Nephron (organoid): ENCODE data around the gene NELFA.
A peak's percentile ranks its signal among the peaks of the same experiment; 100 is the strongest.

Experiments used
- H3K27ac Mint-ChIP-seq, 3 experiments: 2 replicates each; pipeline ENCODE4 v1.8.0; 2020; ENCODE audit warnings: mixed read lengths in 3 of 3, mild to moderate bottlenecking in 2 of 3, moderate library complexity in 1 of 3
- H3K27me3 Mint-ChIP-seq: 2 replicates; pipeline ENCODE4 v1.8.0; 2021; ENCODE audit warnings: low read depth, mild to moderate bottlenecking, moderate library complexity, mixed read lengths
- H3K36me3 Mint-ChIP-seq: 2 replicates; pipeline ENCODE4 v1.8.0; 2020; ENCODE audit warnings: low read depth, mixed read lengths
- H3K4me1 Mint-ChIP-seq: 2 replicates; pipeline ENCODE4 v1.8.0; 2020; ENCODE audit warnings: mixed read lengths
- H3K4me3 Mint-ChIP-seq, 3 experiments: 2 replicates each; pipeline ENCODE4 v1.8.0; 2020; ENCODE audit warnings: mild to moderate bottlenecking in 3 of 3, mixed read lengths in 3 of 3, moderate library complexity in 2 of 3
- H3K9me3 Mint-ChIP-seq: 2 replicates; pipeline ENCODE4 v1.8.0; 2020; ENCODE audit warnings: mixed read lengths
- TF ChIP-seq, protein P1 (sequence below), 3 experiments: fragments of 200-600 bp; sonication (generic); IDR thresholded peaks; one replicate each; pipeline ENCODE4 v1.5.0; 2021; ENCODE audit warnings: antibody characterized with exemption in 3 of 3; ENCODE audit not compliant: unreplicated experiment in 3 of 3

The NELFA gene

DNA sequence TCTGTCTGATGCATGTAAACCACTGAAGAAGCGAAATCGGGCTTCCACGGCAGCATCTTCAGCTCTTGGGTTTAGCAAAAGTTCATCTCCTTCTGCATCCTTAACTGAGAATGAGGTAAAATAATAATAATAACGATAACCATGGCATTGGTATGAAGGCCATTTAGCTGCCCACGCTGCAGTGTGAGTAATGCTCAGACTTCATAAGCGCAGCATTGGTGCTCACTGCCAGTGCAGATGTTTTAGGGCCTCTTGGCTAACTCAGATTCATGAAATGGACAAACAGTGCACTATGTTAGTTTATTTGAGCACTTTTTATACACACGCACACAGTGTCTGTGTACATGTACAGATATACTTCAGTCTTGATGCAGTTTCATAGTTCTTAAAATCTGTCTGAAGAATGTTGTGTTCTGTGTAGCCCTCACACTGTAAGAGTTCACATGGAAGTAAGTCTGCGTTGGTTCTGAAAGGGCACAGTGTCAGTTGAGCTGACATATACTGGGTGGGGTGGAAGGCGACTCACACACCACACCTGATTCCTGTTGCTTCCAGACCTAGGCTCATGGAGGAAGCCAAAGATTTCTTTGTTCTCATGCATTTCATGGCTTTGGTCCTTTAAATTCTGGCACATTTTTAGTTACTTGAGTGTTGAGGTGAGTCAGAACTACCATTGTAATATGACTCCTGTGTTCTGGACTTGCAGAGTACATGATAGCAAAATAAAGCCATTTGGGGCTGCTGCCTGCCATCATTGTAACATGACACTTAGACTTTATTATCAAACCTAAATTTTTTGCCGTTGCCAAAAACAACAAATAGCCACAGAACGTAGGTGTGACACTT, 68.9 kb downstream of the NELFA start:
- Mint-ChIP-seq H3K9me3 (no peaks in the 10 kb centered on the region), H3K27ac (peak overlapping the region; percentile 46 to 68 (median 59)), H3K27me3 (no peaks in the 10 kb centered on the region), H3K36me3 (peaks cover 35% of the 10 kb centered on the region), H3K4me1 (peaks cover 5% of the 10 kb centered on the region), H3K4me3 (no peak overlapping the region)
- TF ChIP-seq, protein P1, sequence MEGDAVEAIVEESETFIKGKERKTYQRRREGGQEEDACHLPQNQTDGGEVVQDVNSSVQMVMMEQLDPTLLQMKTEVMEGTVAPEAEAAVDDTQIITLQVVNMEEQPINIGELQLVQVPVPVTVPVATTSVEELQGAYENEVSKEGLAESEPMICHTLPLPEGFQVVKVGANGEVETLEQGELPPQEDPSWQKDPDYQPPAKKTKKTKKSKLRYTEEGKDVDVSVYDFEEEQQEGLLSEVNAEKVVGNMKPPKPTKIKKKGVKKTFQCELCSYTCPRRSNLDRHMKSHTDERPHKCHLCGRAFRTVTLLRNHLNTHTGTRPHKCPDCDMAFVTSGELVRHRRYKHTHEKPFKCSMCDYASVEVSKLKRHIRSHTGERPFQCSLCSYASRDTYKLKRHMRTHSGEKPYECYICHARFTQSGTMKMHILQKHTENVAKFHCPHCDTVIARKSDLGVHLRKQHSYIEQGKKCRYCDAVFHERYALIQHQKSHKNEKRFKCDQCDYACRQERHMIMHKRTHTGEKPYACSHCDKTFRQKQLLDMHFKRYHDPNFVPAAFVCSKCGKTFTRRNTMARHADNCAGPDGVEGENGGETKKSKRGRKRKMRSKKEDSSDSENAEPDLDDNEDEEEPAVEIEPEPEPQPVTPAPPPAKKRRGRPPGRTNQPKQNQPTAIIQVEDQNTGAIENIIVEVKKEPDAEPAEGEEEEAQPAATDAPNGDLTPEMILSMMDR (IDR thresholded peaks at IDR 0.05; ENCODE audit: unreplicated experiment in 3 of 3): no peak

DNA sequence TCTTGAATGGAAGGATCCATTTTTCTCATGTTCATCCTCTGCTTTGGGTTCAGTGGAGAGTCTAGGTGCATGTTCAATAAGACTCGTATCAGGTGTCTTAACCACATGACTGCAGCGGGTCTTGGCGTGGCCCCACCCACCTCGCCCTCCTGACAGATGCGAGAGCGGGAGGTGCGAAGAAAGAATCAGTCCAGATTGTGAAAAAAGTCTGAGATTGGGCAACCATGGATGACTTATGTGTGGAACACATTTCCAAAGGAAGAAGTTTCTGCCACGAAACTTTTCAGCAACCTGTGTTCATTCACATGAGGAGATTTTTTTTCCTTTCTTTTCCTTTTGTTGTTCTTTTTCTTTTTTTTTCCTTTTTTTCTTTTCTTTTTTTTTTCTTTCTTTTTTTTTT, 70.7 kb downstream of the NELFA start:
- Mint-ChIP-seq H3K4me1 (peaks cover 5% of the 10 kb centered on the region), H3K27ac (no peak overlapping the region)

DNA sequence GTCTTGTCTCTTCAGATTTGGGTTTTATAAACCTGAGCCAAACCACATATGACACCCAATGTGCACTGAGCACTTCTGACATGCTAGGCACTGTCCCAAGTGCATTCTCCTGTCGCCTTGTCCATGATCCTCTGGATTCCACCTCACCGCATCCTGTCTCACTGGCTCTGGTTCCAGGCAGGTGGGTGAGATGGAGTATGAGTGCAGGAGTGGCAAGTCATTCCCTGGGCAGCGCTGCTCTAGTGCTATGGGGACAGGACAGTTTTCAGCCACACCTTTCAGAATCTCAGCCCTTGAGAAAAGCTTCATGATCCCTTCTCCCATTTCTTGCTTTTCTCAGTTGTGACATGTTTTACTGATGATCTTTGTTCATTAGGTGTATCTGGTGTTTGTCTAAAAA, 71.2 kb downstream of the NELFA start:
- no peaks in the 10 kb centered on the region for H3K27me3 Mint-ChIP-seq
- H3K4me1 Mint-ChIP-seq: peaks cover 5% of the 10 kb centered on the region
- no peaks in the 10 kb centered on the region for H3K9me3 Mint-ChIP-seq
- H3K4me3 Mint-ChIP-seq: no peak overlapping the region
- H3K36me3 Mint-ChIP-seq: peaks cover 29% of the 10 kb centered on the region
- no peak overlapping the region for H3K27ac Mint-ChIP-seq
- TF ChIP-seq, protein P1 (IDR thresholded peaks at IDR 0.05; ENCODE audit: unreplicated experiment in 3 of 3): no peak

More for the DNA sequence above, 70.7 kb downstream of the NELFA start:
- Mint-ChIP-seq H3K36me3 (peaks cover 33% of the 10 kb centered on the region), H3K4me3 (no peak overlapping the region), H3K9me3 (no peaks in the 10 kb centered on the region), H3K27me3 (no peaks in the 10 kb centered on the region)
- TF ChIP-seq, protein P1 (IDR thresholded peaks at IDR 0.05; ENCODE audit: unreplicated experiment in 3 of 3): no peak

DNA sequence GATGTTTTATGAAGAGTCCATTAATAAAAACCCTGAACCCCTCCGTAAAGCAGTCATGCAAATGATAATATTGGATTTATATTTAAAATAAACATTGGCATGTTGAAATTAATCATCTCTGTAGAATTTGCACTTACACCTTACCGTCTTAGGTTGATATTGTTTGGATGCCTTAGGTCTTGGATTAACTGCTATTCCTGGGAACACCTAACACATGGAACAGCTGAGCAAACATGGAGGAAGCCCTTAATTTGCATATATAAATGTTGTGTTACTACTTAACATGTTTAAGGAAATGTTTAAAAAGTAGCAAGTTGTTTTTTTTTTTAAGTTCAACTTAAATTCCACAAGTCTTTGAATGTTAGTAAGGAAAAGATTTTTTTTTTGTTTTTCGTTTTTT, 75.1 kb downstream of the NELFA start:
- Mint-ChIP-seq H3K9me3 (no peaks in the 10 kb centered on the region), H3K4me3 (no peak overlapping the region), H3K27me3 (no peaks in the 10 kb centered on the region), H3K27ac (no peak overlapping the region), H3K36me3 (peaks cover 28% of the 10 kb centered on the region), H3K4me1 (no peaks in the 10 kb centered on the region)
- TF ChIP-seq, protein P1 (IDR thresholded peaks at IDR 0.05; ENCODE audit: unreplicated experiment in 3 of 3): no peak

DNA sequence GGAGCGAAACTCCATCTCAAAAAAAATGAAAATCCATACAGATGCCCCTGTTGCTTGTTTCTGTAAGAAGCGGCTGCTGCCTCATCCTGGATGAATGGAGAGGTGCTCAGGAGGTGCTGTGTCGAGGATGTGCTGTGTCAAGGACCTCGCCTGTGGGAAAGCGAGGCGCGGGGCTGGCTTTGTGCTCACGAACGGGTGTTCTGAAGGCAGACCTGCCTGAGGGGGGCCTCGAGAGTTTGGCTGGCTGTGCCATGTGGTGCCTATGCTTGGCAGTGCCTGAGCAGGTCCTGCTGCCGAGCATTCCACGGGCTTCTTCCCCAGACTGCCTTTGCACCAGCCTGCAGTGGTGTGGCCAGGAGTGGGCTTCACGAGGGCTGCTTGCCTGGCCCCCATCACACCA, 76.0 kb downstream of the NELFA start:
- no peak overlapping the region for H3K27ac Mint-ChIP-seq
- peaks cover 33% of the 10 kb centered on the region for H3K36me3 Mint-ChIP-seq
- H3K4me1 Mint-ChIP-seq: no peaks in the 10 kb centered on the region
- H3K4me3 Mint-ChIP-seq: no peak overlapping the region
- H3K9me3 Mint-ChIP-seq: no peaks in the 10 kb centered on the region
- H3K27me3 Mint-ChIP-seq: no peaks in the 10 kb centered on the region
- TF ChIP-seq, protein P1 (IDR thresholded peaks at IDR 0.05; ENCODE audit: unreplicated experiment in 3 of 3): no peak
